ENCODE results near the gene MAMSTR.

GRCh38 chr19:48746110-48746509 is 26.6 kb upstream of the MAMSTR start:
- TF ChIP-seq EZH2 (IDR thresholded peaks at IDR 0.05; ENCODE audit: insufficient read depth, poor library complexity, severe bottlenecking) (no peak), EZH2phosphoT487 (IDR thresholded peaks at IDR 0.05; ENCODE audit: insufficient read depth, low read depth) (no peak)

All from GM23248 (cell line).